Measurements from ENCODE around the gene FDXR.
"Not testable (repeated sequence)": the region's sequence is repeated elsewhere in the genome, so short reads cannot be mapped to it uniquely, and the experiment has no call there.

The FDXR gene, protein sequence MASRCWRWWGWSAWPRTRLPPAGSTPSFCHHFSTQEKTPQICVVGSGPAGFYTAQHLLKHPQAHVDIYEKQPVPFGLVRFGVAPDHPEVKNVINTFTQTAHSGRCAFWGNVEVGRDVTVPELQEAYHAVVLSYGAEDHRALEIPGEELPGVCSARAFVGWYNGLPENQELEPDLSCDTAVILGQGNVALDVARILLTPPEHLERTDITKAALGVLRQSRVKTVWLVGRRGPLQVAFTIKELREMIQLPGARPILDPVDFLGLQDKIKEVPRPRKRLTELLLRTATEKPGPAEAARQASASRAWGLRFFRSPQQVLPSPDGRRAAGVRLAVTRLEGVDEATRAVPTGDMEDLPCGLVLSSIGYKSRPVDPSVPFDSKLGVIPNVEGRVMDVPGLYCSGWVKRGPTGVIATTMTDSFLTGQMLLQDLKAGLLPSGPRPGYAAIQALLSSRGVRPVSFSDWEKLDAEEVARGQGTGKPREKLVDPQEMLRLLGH

GRCh38 chr17:74872313-74873036 is at the start of gene FDXR:
Gene FDXR, minus strand, starts transcription at chr17:74872994. Its CDS starts 50 bp downstream, at chr17:74872944.
- no peak for DNase-seq (ENCODE audit: low read depth in 2 of 2, low spot score in 1 of 2)

GRCh38 chr17:74922172-74922571 is 49.4 kb upstream of the FDXR start:
- DNase-seq (ENCODE audit: low read depth in 2 of 2, low spot score in 1 of 2): no peak

DNA sequence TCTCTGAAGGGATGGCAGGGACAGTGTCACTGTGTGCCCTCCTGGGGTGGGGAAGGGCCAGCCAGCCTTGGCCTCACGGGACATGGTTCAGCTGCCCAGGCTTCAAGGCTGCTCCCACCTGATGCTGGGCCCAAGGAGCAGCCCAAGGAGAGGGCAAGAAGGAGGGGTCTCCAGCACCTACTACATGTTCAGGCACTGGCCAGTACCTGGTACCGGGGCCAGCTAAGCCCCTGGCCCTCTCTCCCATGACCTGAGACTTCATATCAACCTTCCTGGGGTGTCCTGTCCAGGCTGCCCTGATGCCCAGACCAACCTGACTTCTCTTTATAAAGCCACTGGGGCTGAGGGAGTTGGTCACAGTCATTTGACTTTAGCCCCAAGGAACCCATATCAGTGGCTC is 49.0 kb upstream of the FDXR start:
- DNase-seq (ENCODE audit: low read depth in 2 of 2, low spot score in 1 of 2): no peak

GRCh38 chr17:74921026-74921681 is 48.4 kb upstream of the FDXR start:
- no peak for DNase-seq (ENCODE audit: low read depth in 2 of 2, low spot score in 1 of 2)

- DNase-seq (ENCODE audit: low read depth in 2 of 2, low spot score in 1 of 2): no peak
Observed at GRCh38 chr17:74920642-74921025, 47.8 kb upstream of the FDXR start.

DNA sequence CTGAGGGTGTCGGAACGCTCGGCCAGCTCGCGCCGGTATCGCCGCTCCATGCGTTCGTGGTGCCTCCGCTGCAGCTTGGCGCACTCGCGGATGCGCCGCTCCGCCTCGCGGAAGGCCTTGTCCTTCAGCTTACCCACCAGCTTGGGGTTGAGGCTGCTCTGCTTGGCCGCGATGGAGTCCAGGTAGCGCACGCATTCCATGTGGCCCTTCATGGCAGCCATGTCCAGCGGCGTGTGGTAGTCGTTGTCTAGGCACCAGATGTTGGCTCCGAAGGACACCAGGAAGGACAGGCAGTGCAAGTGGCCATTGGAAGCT is 47.5 kb upstream of the FDXR start:
- DNase-seq (ENCODE audit: low read depth in 2 of 2, low spot score in 1 of 2): no peak

DNA sequence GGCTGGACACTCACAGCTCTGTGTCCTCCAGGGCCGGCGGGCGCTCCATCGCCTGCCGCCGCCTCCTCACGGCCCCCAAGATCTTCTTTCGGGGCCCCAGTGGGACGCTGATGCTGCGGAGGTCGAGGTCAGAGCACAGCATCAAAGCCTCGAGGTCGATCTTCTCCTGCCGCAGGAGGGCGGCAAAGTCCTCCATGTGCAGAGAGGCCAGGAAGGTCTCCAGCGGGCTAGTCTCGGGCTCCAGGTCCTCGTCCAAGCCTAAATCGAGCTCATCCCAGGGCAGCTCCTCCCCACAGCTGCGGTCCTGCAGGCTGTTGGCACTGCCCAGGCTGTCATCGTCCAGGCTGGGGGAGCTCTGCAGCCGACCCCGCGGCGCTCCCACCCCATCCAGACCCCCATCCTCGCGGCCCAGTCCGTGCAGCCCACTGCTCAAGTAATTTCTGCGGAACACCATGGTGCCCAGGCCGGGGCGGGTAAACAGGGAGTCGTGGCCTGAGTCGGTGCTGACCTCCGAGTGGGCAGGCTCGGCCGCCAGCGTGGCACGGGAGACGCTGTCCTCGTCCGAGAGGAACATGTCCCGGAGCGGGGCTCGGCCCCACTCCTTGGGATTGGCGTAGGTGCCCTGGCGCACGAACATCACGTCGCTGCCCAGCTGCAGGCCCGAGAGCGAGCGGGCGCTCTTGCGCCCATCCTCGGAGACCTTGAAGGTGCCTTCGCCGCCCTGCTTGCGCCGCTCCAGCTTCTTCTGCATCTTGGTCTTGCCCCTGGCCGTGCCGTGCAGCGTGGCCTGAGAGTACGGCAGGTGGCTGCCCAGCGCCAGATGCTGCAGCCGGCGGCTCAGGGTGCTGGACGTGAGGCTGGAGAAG is 46.9 kb upstream of the FDXR start:
- DNase-seq (ENCODE audit: low read depth in 2 of 2, low spot score in 1 of 2): no peak

DNA sequence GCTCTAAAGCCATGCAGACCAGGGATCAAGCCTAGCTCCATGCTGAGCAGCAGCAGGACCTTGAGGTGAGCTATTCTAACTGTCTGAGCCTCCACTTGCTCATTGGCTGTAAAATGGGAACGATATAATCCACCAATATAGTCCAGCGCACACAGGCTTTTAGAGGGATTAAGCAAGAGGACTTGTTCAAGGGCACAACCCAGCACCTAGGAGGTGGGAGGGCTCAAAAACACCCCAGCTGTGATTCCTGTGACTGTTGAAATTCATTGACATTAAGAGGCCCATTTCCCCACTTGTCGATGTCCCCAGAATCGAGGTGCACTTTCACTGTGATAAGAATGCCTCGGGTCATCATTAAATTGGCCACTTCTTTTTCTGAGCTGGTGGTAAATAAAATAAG is 46.1 kb upstream of the FDXR start:
- DNase-seq (ENCODE audit: low read depth in 2 of 2, low spot score in 1 of 2): no peak

DNA sequence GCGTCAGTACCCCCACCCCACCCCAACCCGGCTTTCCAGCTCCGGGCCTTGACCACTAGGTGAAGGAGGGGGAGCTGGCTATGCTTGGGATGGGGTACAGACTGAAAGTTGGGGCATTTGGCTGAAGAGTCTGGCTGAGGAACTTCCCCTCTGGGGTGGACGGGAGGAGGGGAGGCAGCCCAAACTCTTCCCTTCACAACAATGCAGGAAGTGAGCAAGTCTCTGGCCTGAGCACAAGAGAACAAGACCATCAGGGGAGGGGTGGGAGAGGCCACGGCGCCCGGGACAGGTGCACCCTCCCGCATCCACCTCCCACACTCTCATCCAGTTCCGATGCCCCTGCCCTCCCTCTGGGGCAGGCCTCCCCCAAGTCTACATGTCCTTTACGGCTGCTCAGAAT is 44.6 kb upstream of the FDXR start:
- no peak for DNase-seq (ENCODE audit: low read depth in 2 of 2, low spot score in 1 of 2)

DNA sequence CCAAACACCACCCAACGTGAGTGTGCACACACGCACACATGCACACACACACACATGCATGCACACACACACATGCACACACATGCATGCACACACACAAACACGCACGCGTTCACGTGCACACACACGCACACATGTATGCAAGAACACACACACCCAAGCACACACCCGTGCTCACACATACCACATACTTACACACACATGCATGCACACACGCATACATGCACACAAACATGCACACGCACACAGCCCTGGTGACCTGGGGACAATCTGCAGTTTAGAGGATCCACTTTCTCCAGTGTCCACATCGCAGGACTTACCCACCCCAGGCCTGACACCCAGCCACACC is 44.0 kb upstream of the FDXR start:
- DNase-seq (ENCODE audit: low read depth in 2 of 2, low spot score in 1 of 2): no peak

DNA sequence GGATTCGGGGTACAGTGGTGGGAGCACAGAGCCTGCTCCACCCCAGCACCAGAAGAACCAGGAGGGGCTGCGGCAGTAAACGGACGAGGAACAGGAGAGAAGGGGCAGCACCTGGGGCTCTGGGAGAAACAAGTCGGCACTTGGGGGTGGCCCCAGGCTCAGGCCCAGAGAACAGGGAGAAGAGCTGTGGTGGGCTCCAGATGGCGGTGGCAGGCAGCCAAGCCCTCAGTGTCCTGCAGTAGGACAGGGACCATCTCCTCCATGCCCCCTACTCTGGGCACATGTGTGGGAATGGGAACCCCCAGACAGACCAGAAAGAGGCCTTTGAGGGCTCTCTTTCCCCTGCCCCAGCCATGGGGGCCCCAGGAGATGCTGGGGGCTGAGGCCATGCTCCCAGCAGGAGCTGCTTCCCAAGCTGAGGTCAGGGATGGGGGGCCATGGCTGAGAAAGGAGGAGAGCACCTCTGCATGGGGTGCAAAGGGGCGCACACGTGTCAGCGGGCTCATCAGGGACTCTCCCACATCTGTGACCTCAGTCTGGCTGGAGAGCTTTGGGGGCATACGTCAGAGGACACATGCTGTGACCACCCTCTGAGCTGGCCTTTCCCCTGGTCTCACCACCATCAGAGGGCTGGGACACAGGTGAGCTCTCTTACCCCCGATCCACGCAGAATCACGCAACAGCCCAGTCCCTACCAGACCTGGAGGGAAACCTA is 43.5 kb upstream of the FDXR start:
- no peak for DNase-seq (ENCODE audit: low read depth in 2 of 2, low spot score in 1 of 2)

DNA sequence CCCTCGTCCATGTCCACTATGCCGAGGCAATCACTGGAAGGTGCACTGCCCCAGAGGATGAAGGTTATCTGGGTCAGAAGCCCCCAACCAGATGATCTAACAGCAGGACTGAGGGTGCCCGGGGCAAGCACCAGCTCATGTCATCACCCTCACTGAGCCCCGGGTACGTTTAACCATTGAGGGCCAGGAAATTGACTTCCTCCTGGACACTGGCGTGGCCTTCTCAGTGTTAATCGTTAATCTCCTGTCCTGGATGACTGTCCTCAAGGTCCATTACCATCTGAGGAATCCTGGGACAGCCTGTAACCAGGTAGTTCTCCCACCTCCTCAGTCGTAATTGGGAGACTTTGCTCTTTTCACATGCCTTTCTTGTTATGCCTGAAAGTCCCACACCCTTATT is 38.6 kb upstream of the FDXR start:
- DNase-seq (ENCODE audit: low read depth in 2 of 2, low spot score in 1 of 2): not testable (repeated sequence)

DNA sequence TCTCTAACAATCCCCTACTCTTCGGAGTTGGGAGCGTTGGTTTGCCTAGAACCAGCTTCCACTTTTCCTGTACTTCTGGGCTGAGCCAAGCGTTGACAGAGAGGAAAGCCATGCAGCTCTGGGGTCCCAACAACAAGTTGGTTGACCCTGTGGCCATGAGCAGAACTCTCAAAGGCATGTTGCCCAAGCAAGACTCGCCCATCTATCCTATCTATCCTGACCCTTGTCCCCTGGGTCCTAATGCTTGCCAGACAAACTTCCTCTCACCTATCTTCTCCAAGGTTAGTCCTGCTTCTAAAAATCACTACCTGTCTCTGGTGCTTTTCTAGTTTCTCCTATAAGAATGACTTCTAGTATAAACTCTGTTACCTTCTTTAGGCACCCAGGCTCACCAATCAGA is 36.3 kb upstream of the FDXR start:
- DNase-seq (ENCODE audit: low read depth in 2 of 2, low spot score in 1 of 2): not testable (repeated sequence)

- DNase-seq (ENCODE audit: low read depth in 2 of 2, low spot score in 1 of 2): no peak
Observed at GRCh38 chr17:74907012-74907411, 34.2 kb upstream of the FDXR start.

GRCh38 chr17:74906214-74906793 is 33.5 kb upstream of the FDXR start:
- not testable (repeated sequence) for DNase-seq (ENCODE audit: low read depth in 2 of 2, low spot score in 1 of 2)

DNA sequence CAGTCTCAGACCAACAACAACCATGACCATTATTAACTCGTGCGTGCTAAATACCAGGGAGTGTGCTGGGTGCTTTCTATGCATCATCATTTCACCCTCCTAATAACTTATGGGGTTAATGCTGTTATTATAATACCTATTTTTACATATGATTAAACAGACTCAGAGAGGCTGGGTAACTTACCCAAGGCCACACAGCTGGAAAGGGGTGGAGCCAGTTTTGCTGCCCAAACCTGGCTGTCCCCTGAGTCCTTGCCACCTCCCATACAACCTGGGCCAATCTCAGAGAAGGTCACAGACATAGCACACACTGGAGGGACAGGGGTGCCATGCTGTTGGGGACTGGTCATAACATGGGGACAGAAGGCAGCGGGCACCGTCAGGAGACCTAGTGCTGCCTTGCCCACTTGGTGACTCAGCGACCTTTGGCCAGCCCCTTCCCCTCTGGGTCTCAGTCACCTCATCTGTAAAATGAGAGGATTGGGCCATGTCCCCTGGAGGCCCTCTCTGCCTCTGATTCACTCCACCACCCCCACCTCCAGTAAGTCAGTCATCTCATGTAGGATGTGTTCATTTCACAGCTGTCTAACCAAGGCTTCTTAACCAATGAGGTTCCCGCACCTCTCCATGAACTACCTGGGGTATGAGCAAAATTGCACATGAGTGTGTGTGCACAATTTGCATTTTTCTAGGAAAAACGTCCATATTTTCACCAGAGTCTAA is 32.1 kb upstream of the FDXR start:
- no peak for DNase-seq (ENCODE audit: low read depth in 2 of 2, low spot score in 1 of 2)

DNA sequence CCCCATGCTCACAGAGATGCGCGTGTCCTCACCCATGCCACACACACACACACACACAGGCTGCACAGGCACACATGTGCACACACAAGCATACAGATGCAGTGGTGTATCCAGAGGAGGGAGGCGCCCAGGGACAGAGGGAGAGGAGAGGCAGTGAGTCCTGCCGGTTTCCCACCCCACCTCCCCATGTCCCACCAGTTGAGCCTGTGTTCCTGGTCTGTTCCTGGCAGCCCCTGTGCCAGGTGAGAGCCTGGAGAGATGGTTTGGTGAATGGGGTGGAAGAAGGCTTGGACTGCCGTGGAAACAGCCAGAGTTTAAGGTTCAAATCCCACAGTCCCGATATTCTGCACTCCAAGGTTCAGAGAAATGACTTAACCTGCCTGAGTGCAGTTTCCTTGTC is 30.9 kb upstream of the FDXR start:
- DNase-seq (ENCODE audit: low read depth in 2 of 2, low spot score in 1 of 2): no peak

DNA sequence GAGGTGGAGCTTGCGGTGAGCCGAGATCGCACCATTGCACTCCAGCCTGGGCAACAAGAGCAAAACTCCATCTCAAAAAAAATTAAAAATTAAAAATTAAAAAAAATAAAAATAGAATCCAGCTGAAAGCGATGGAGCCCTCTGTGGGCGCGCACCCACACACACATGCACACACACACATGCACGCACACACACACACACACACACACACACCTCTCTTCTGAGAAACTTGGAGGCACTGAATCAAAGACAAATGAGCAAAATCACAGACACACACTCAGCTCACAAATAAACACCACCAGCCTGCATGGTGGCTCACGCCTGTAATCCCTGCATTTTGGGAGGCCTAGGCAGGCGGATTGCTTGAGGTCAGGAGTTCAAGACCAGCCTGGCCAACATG is 30.2 kb upstream of the FDXR start:
- DNase-seq (ENCODE audit: low read depth in 2 of 2, low spot score in 1 of 2): no peak

DNA sequence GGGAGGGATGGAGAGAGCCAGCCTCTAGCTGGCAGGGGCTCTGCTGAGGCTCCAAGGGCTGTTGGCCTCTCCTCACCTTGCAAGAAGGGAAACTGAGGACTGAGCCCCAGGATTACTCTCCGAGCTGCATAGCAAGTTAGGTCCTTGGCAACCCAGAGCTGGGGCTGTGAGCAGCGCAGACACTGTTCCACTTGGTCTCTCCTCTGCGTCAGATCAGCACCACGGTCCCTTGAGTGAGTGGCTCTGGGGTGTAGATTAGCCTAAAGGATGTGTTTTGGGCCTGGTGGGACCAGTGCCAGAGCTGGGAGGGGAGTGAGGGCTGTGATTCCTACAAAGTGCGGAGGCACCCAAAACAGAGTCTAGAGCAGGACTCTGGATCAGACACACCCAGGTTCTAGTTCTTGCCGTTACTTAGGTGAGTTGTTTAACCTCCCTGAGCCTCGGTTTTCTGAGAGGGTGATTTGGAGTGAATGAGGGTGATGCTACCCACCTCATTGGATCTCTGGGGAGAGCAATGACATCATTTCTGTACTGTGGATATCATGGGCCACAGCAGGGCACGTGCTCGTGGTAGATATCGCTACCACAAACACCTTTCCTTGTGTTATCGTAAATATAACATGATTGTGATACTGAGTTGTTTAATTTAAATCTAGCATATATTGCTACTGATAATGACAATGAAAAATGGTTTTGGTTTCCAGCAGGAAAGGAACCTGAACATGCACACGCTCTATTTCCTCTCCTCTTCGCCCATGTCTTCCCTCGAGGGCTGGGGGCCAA is 28.8 kb upstream of the FDXR start:
- no peak for DNase-seq (ENCODE audit: low read depth in 2 of 2, low spot score in 1 of 2)

All from stimulated activated CD8-positive, alpha-beta memory T cell treated with anti-CD3 and anti-CD28 coated beads, Interleukin-4, amount 100 ng/mL, for 1 hour (primary cell).